Astrocyte of the cerebellum (primary cell): ENCODE measurements around the gene ZNF391.

ENCODE experiments used
- DNase-seq: peaks from one replicate; pipeline ENCODE4 v3.0.0-alpha.2; 2011; ENCODE audit warnings: low read depth
- H3K4me3 ChIP-seq: 2 replicates; pipeline ENCODE4 v1.5.1; 2011; ENCODE audit warnings: mild to moderate bottlenecking, low read depth, low read length, moderate library complexity
- CTCF ChIP-seq: IDR thresholded peaks from 2 replicates; pipeline ENCODE4 v1.5.1; 2012; ENCODE audit warnings: low read length, low read depth, moderate library complexity, mild to moderate bottlenecking; ENCODE audit errors: missing control alignments
- in situ Hi-C: cut with HindIII; loops from 2 replicates; pipeline ENCODE4 v1.10.0; 2017; ENCODE audit warnings: low sequenced_read_pairs

ZNF391 gene

DNA sequence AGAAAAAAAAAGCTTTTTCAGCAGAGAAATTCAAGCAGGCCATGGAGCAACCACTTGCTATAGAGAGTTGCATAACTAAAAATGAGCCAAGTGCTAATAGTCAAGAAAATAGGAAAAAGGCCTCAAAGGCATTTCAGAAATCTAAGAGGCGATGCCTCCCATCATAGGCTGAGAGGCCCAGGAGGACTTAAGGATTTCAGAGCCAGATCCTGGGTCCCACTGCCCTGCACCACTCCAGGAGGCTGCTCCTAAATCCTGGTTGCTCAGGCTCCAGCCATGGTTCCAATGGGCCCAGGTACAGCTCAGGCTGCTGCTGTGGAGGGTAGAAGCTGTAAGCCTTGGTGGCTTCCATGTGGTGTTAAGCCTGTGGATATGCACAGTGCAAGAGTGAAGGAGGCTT is 5.5 kb downstream of the ZNF391 start:
- no peak for DNase-seq
- in situ Hi-C loops, result no loop called here
- TF ChIP-seq CTCF, result no peak
- H3K4me3 ChIP-seq, result no peak overlapping the region

- no peak for DNase-seq
- TF ChIP-seq CTCF, result no peak
- H3K4me3 ChIP-seq, result no peak overlapping the region
- in situ Hi-C loops, result no loop called here
These were observed 12.5 kb downstream of the ZNF391 start for GRCh38 chr6:27400877-27401642.

- H3K4me3 ChIP-seq, result no peak overlapping the region
- in situ Hi-C loops, result no loop called here
- no peak for TF ChIP-seq CTCF
- DNase-seq, result no peak
These were observed 17.5 kb downstream of the ZNF391 start for GRCh38 chr6:27406085-27406484.

DNA sequence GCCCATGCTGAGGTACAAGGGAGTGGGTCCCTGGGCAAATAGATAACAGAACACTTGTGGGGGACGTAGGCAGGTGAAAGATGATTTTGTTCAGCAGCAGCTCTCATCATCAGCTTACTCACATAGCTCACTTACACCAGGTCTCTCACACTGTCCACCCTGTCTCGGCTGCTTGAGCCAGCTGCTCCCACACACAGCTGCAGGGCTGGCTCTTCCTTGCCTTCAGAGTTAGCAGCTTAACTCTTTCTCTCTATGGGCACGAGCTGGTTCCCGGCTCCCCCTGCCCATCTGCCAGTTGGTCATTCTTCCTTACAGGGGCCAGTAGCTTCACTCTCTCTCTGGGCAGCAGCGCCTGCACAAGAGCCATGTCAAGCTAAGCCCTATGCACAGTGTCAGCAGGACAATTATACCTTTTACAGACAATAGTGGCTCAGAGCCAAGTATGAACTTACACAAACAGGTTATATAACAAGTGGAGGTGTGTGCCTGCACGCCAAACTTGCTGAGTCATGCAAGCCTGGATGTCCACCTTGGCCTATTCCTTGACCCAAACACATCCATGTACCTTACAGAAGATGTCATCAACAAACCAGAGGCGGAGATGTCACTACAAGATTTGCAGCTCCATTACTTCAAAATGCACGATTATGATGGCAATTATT is 18.7 kb downstream of the ZNF391 start:
- TF ChIP-seq CTCF, result no peak
- in situ Hi-C loops, result no loop called here

GRCh38 chr6:27414300-27414699 is 25.7 kb downstream of the ZNF391 start:
- no peak for DNase-seq
- in situ Hi-C loops, result no loop called here
- H3K4me3 ChIP-seq, result no peak overlapping the region

More for the DNA sequence above, 18.7 kb downstream of the ZNF391 start:
- no peak overlapping the region for H3K4me3 ChIP-seq
- DNase-seq, result no peak

GRCh38 chr6:27414996-27415395 is 26.4 kb downstream of the ZNF391 start:
- no peak for DNase-seq
- H3K4me3 ChIP-seq, result no peak overlapping the region
- in situ Hi-C loops, result no loop called here
- no peak for TF ChIP-seq CTCF

More at GRCh38 chr6:27414300-27414699, 25.7 kb downstream of the ZNF391 start:
- TF ChIP-seq CTCF, result no peak
